ENCODE measurements around the gene ANKRA2. TPM values are rescaled to one million over a fixed set of nuclear protein-coding genes. Genes with fewer than 3 reads are reported as not detected.

Gene ANKRA2
- total RNA-seq, 4 donors from 2014 or later, result 9.2 to 17.1 (median 12.7) TPM

- Histone ChIP-seq H3K36me3 (no peaks in the 10 kb centered on the region), H3K4me3 (no peak overlapping the region), H3K27ac (no peak overlapping the region), H3K4me1 (no peaks in the 10 kb centered on the region), H3K27me3 (no peaks in the 10 kb centered on the region), H3K9me3 (no peaks in the 10 kb centered on the region)
- no peak for ATAC-seq
- intact Hi-C loops (cut with DNase I; ENCODE audit: low total_unique reads) (no loop called here), in situ Hi-C loops (cut with MboI; ENCODE audit: low sequenced_read_pairs in 4 of 4) (no loop called here)
- DNase-seq, result no peak
- TF ChIP-seq CTCF (IDR thresholded peaks at IDR 0.05 in 4 of 5, conservative IDR thresholded peaks at IDR 0.05 in 1 of 5) (no peak), POLR2A (IDR thresholded peaks at IDR 0.05) (no peak)
Measured at GRCh38 chr5:73606206-73606753, 40.8 kb upstream of the ANKRA2 start.

- Histone ChIP-seq H3K36me3 (no peaks in the 10 kb centered on the region), H3K4me1 (no peaks in the 10 kb centered on the region)
- TF ChIP-seq CTCF (IDR thresholded peaks at IDR 0.05 in 4 of 5, conservative IDR thresholded peaks at IDR 0.05 in 1 of 5) (no peak), POLR2A (IDR thresholded peaks at IDR 0.05) (no peak)
Measured at GRCh38 chr5:73605223-73606087, 40.0 kb upstream of the ANKRA2 start.

GRCh38 chr5:73603998-73604397, 38.6 kb upstream of the ANKRA2 start:
- no peak overlapping the region for H3K27ac ChIP-seq
- H3K9me3 ChIP-seq, result no peaks in the 10 kb centered on the region
- ATAC-seq (no peak), DNase-seq (no peak)
- intact Hi-C loops (cut with DNase I; ENCODE audit: low total_unique reads) (no loop called here), in situ Hi-C loops (cut with MboI; ENCODE audit: low sequenced_read_pairs in 4 of 4) (no loop called here)
- no peaks in the 10 kb centered on the region for H3K27me3 ChIP-seq
- H3K36me3 ChIP-seq, result no peaks in the 10 kb centered on the region
- no peak overlapping the region for H3K4me3 ChIP-seq
- H3K4me1 ChIP-seq, result no peaks in the 10 kb centered on the region
- TF ChIP-seq CTCF (IDR thresholded peaks at IDR 0.05 in 4 of 5, conservative IDR thresholded peaks at IDR 0.05 in 1 of 5) (no peak), POLR2A (IDR thresholded peaks at IDR 0.05) (no peak)

More at GRCh38 chr5:73605223-73606087, 40.0 kb upstream of the ANKRA2 start:
- H3K4me3 ChIP-seq, result no peak overlapping the region
- H3K27ac ChIP-seq, result no peak overlapping the region
- intact Hi-C loops (cut with DNase I; ENCODE audit: low total_unique reads), result no loop called here
- ATAC-seq, result no peak
- no peaks in the 10 kb centered on the region for H3K27me3 ChIP-seq
- in situ Hi-C loops (cut with MboI; ENCODE audit: low sequenced_read_pairs in 4 of 4), result no loop called here
- DNase-seq, result no peak
- H3K9me3 ChIP-seq, result no peaks in the 10 kb centered on the region

GRCh38 chr5:73599380-73599779, 33.9 kb upstream of the ANKRA2 start:
- ATAC-seq (no peak), DNase-seq (no peak)
- in situ Hi-C loops (cut with MboI; ENCODE audit: low sequenced_read_pairs in 4 of 4), result no loop called here
- Histone ChIP-seq H3K27me3 (no peaks in the 10 kb centered on the region), H3K9me3 (no peaks in the 10 kb centered on the region), H3K4me1 (no peaks in the 10 kb centered on the region), H3K4me3 (no peak overlapping the region), H3K36me3 (no peaks in the 10 kb centered on the region), H3K27ac (no peak overlapping the region)
- intact Hi-C loops (cut with DNase I; ENCODE audit: low total_unique reads), result no loop called here
- no peak for TF ChIP-seq POLR2A (IDR thresholded peaks at IDR 0.05)
- TF ChIP-seq CTCF (IDR thresholded peaks at IDR 0.05 in 4 of 5, conservative IDR thresholded peaks at IDR 0.05 in 1 of 5), result no peak
